GM10266 (cell line): ENCODE data around the gene ALK.

Experiments
- DNase-seq: peaks from one replicate; pipeline ENCODE4 v3.0.0; 2012; ENCODE audit errors: extremely low spot score
- CTCF ChIP-seq: IDR thresholded peaks from 2 replicates; pipeline ENCODE4 v1.5.1; 2012; ENCODE audit warnings: mild to moderate bottlenecking, low read depth; ENCODE audit not compliant: control insufficient read depth, insufficient read depth; ENCODE audit errors: missing control alignments

Gene ALK

GRCh38 chr2:29916571-29916970 is 4.8 kb downstream of the ALK start:
- no peak for DNase-seq
- TF ChIP-seq CTCF, result no peak

GRCh38 chr2:29910960-29911359 is 10.4 kb downstream of the ALK start:
- no peak for TF ChIP-seq CTCF
- DNase-seq, result no peak

- no peak for TF ChIP-seq CTCF
- no peak for DNase-seq
Measured at GRCh38 chr2:29910465-29910864, 10.9 kb downstream of the ALK start.

GRCh38 chr2:29902356-29902755 is 19.0 kb downstream of the ALK start:
- DNase-seq, result no peak
- TF ChIP-seq CTCF, result no peak

GRCh38 chr2:29900971-29901633 is 20.3 kb downstream of the ALK start:
- no peak for DNase-seq
- no peak for TF ChIP-seq CTCF

GRCh38 chr2:29898999-29899398 is 22.4 kb downstream of the ALK start:
- no peak for TF ChIP-seq CTCF
- no peak for DNase-seq

- TF ChIP-seq CTCF, result no peak
- DNase-seq, result no peak
Measured at GRCh38 chr2:29894822-29895614, 26.4 kb downstream of the ALK start.
